Erythroblast (primary cell): ENCODE data around the gene ADSL.

Experiments used
- GATA1 ChIP-seq: IDR thresholded peaks from 2 replicates; pipeline ENCODE4 v1.6.1; 2011; ENCODE audit warnings: low read depth, mild to moderate bottlenecking, control low read depth, low read length, moderate library complexity
- POLR2A ChIP-seq: IDR thresholded peaks from 2 replicates; pipeline ENCODE4 v1.6.1; 2011; ENCODE audit warnings: mild to moderate bottlenecking, low read length

DNA sequence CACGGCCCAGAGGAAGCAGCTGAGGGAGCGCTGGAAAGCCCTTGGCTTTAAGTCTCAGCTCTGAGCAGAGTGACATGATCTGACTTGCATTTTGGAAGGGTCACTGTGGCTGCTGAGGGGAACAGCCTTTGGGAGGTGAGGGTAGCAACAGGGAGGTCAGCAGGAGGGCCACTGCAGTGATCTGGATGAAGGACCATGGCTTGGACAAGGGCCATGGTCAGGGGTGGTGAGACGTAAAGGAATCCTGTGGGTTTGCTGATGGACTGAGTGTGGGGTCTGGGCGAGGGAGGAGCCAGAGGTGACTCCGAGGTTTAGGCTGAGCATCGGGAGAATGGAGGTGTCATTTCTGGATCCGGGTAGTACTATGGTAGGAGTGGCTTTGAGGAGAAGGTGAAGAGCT is 57.4 kb downstream of the ADSL start:
- no peak for TF ChIP-seq POLR2A
- TF ChIP-seq GATA1 = no peak
